ENCODE data around the gene SLC4A8.
"Not testable (repeated sequence)": the region's sequence is repeated elsewhere in the genome, so short reads cannot be mapped to it uniquely, and the experiment has no call there.

SLC4A8 gene

DNA sequence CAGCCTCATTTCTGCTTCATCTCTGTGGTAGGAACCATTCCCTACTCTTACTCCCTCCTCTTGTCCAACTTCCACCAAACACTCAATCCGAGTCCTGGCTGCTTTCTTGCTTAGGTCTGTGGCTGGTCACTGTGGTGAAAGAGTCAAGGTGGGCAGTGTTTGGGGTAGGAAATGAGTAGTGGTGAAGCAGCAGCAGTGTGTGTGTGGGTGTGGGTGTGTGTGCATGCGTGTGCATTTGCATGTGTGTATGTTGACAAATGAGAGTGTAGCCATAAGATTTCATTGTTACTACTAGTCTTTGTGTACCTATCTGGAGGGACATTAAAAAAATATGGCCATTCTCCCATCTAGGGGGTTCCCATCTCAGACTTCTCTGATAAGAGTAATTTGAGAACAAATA, 87.8 kb downstream of the SLC4A8 start:
- in situ Hi-C loops (cut with HindIII; ENCODE audit: low sequenced_read_pairs): no loop called here
- H3K4me3 ChIP-seq (ENCODE audit: low read depth, low read length): no peak overlapping the region
- DNase-seq (ENCODE audit: low read depth): no peak
- TF ChIP-seq CTCF (IDR thresholded peaks at IDR 0.05; ENCODE audit: low read depth, low read length, missing control alignments): no peak

DNA sequence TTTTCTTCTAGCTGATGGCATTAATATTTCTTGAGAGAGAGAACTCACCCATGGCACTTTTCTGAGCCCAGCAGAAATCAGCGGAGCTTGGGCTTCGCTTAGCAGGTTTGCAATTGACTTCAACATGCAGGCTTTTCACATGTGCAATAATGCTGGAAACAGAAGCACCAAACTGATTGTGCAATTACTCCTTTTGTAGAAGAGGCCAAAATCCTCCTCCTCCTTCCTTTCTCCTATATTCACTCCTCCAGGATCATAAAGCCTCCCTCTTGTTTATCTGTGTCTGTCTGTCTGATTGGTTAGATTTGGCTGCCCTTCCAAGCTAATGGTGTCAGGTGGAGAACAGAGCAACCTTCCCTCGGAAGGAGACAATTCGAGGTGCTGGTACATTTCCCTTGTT, 90.4 kb downstream of the SLC4A8 start:
- in situ Hi-C loops (cut with HindIII; ENCODE audit: low sequenced_read_pairs): loop anchor here (5.0 kb wide), 1 partner anchor 88 kb away; no protein-coding TSS in a partner anchor
- H3K4me3 ChIP-seq (ENCODE audit: low read depth, low read length); DNase-seq (ENCODE audit: low read depth): not testable (repeated sequence)

GRCh38 chr12:51517316-51517715, 92.7 kb downstream of the SLC4A8 start:
- no peak for TF ChIP-seq CTCF (IDR thresholded peaks at IDR 0.05; ENCODE audit: low read depth, low read length, missing control alignments)
- H3K4me3 ChIP-seq (ENCODE audit: low read depth, low read length): no peak overlapping the region
- in situ Hi-C loops (cut with HindIII; ENCODE audit: low sequenced_read_pairs): loop anchor here (5.0 kb wide), 1 partner anchor 90 kb away; no protein-coding TSS in a partner anchor
- DNase-seq (ENCODE audit: low read depth): no peak

DNA sequence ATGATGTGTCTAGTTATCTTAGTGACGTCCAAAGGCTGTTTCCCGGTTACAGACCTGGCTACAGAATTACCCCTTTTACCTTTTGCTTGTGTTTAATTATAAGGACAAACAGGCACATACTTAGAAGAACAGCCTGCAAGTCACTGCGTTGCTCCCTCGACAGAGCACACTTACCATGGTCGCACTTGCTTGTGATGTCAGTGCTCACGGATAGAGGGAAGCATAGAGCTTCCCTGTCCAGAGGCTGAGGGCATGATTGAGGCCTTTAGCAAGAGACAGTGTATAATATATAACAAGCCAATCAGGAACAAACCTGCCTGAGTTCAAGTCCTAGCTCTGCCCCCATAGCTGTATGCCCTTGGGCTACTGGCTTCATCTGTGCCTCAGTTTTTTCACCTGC, 93.2 kb downstream of the SLC4A8 start:
- no peak for DNase-seq (ENCODE audit: low read depth)
- no peak overlapping the region for H3K4me3 ChIP-seq (ENCODE audit: low read depth, low read length)
- peak; percentile 11 for TF ChIP-seq CTCF (IDR thresholded peaks at IDR 0.05; ENCODE audit: low read depth, low read length, missing control alignments)
- in situ Hi-C loops (cut with HindIII; ENCODE audit: low sequenced_read_pairs): loop anchor here (5.0 kb wide), 1 partner anchor 90 kb away; no protein-coding TSS in a partner anchor

DNA sequence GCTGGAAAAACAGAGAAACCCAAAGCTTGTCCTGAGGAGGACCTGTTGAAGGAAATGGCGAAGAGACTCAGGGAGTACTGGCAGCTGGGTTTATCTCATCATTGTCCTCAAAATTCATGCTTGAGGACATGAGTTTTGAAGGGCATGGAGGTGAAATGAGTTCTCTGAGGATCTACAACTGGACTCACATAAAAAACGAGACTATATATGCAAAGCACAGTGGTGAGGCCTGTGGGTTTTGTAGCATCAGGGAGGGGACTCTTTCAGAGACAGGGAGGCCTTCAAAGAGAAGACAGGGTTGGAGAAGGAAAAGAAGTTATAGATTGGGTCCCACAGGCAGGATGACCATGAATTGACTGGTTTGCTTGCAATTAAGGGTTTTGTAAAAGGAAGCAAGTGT, 95.1 kb downstream of the SLC4A8 start:
- no peak for TF ChIP-seq CTCF (IDR thresholded peaks at IDR 0.05; ENCODE audit: low read depth, low read length, missing control alignments)
- H3K4me3 ChIP-seq (ENCODE audit: low read depth, low read length): no peak overlapping the region
- DNase-seq (ENCODE audit: low read depth): no peak
- in situ Hi-C loops (cut with HindIII; ENCODE audit: low sequenced_read_pairs): loop anchor here (5.0 kb wide), 1 partner anchor 92 kb away; no protein-coding TSS in a partner anchor

GRCh38 chr12:51520576-51521325, 96.1 kb downstream of the SLC4A8 start:
- in situ Hi-C loops (cut with HindIII; ENCODE audit: low sequenced_read_pairs): no loop called here
- H3K4me3 ChIP-seq (ENCODE audit: low read depth, low read length): no peak overlapping the region
- DNase-seq (ENCODE audit: low read depth): no peak
- TF ChIP-seq CTCF (IDR thresholded peaks at IDR 0.05; ENCODE audit: low read depth, low read length, missing control alignments): no peak

DNA sequence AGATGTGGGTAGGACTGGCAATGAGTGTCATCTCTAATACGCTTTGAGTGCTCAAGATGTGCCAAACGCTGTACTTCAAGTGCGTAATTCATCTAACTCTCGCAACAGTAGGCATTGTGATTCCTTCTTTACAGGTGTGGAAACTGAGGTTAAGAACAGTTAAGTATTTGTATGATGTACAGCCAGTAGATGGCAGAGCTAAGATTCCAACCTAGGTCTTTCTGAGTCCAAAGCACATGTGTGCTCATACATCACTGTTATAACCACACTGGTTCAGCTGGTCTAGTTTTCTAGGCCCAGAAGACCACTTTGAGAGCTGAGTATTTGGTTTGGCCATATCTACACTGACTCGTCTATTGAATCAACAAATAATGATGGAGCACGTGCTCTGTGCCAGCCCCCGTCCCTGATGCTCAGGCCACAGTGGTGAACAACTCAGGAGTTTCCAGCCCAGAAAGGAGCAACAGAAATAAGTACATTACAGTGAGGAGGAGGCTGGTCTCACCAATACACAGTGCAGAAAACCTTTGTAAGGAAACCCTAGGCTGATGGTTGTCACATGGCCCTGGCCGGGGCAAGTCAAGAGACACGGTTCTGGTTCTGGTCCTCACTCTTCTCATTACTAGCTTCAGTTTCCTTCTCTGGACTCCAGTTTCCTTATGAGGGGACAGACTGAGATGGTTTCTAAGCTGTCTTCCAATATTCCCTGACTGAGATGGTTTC, 97.1 kb downstream of the SLC4A8 start:
- no peak overlapping the region for H3K4me3 ChIP-seq (ENCODE audit: low read depth, low read length)
- in situ Hi-C loops (cut with HindIII; ENCODE audit: low sequenced_read_pairs): no loop called here
- TF ChIP-seq CTCF (IDR thresholded peaks at IDR 0.05; ENCODE audit: low read depth, low read length, missing control alignments): peak; percentile 19
- no peak for DNase-seq (ENCODE audit: low read depth)
